ENCODE results near the gene CCNC.
A peak's percentile ranks its signal among the peaks of the same experiment; 100 is the strongest.

Gene CCNC

GRCh38 chr6:99543968-99544367 is 24.5 kb downstream of the CCNC start:
- TF ChIP-seq FOXP2 (optimal IDR thresholded peaks at IDR 0.05; ENCODE audit: borderline replicate concordance, extremely low read depth, extremely low read length, insufficient read depth) = no peak
- no peak for TF ChIP-seq POLR2AphosphoS5 (IDR thresholded peaks at IDR 0.05; ENCODE audit: low read depth, low read length)
- no peak for TF ChIP-seq TAF1 (IDR thresholded peaks at IDR 0.05; ENCODE audit: borderline replicate concordance, insufficient read depth, low read length)
- TF ChIP-seq REST (IDR thresholded peaks at IDR 0.05; ENCODE audit: insufficient read depth in 1 of 2, low read depth in 2 of 2, low read length in 2 of 2) = no peak
- TF ChIP-seq SIN3A (IDR thresholded peaks at IDR 0.05; ENCODE audit: borderline replicate concordance, insufficient read depth, low read length) = no peak

DNA sequence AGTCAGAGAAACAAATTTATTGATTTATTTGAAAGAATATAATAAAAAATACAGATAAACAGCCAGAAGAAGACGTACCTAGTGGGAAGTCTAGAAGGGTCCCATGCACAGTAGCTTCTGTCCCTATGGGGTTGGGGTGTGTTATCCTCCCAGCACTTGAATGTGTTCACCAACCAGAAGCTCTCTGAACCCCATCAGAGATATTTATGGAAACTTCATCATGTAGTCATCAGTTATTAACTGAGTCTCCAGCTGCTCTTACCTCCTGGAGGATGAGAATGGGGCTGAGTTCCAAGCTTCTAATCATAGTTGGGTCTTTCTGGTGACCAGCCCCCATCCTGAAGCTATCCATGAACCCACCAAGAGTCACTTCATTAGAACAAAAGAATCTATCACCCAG is 37.8 kb downstream of the CCNC start:
- TF ChIP-seq POLR2AphosphoS5 (IDR thresholded peaks at IDR 0.05; ENCODE audit: low read depth, low read length) (no peak), TAF1 (IDR thresholded peaks at IDR 0.05; ENCODE audit: borderline replicate concordance, insufficient read depth, low read length) (no peak), SIN3A (IDR thresholded peaks at IDR 0.05; ENCODE audit: borderline replicate concordance, insufficient read depth, low read length) (no peak)

GRCh38 chr6:99522531-99522930 is 45.9 kb downstream of the CCNC start:
- TF ChIP-seq FOXP2 (optimal IDR thresholded peaks at IDR 0.05; ENCODE audit: borderline replicate concordance, extremely low read depth, extremely low read length, insufficient read depth) = no peak
- no peak for TF ChIP-seq POLR2AphosphoS5 (IDR thresholded peaks at IDR 0.05; ENCODE audit: low read depth, low read length)
- no peak for TF ChIP-seq REST (IDR thresholded peaks at IDR 0.05; ENCODE audit: insufficient read depth in 1 of 2, low read depth in 2 of 2, low read length in 2 of 2)
- no peak for TF ChIP-seq TAF1 (IDR thresholded peaks at IDR 0.05; ENCODE audit: borderline replicate concordance, insufficient read depth, low read length)
- TF ChIP-seq SIN3A (IDR thresholded peaks at IDR 0.05; ENCODE audit: borderline replicate concordance, insufficient read depth, low read length) = no peak

DNA sequence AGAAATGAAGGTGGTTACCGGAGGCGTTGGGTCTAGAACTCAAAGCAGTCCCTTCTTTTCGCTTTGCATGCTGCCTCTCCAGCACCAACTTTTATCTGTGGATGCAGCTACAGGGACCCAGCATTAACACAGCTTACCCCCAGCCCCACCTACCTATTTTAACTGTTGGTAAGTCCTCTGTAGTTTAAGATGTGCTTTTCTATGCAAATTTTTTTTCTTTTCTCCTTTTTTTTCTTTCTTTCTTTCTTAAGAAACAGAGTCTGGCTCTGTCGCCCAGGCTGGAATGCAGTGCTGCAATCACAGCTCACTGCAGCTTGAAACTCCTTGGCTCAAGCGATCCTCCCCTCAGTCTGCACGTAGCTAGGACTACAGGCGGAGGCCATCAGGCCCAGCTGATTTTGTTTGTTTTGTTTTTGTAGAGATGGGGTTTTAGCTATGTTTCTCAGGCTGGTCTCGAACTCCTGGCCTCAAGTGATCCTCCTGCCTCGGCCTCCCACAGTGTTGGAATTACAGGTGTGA is 46.8 kb downstream of the CCNC start:
- TF ChIP-seq TAF1 (IDR thresholded peaks at IDR 0.05; ENCODE audit: borderline replicate concordance, insufficient read depth, low read length) = no peak
- no peak for TF ChIP-seq FOXP2 (optimal IDR thresholded peaks at IDR 0.05; ENCODE audit: borderline replicate concordance, extremely low read depth, extremely low read length, insufficient read depth)
- TF ChIP-seq SIN3A (IDR thresholded peaks at IDR 0.05; ENCODE audit: borderline replicate concordance, insufficient read depth, low read length) = no peak
- no peak for TF ChIP-seq POLR2AphosphoS5 (IDR thresholded peaks at IDR 0.05; ENCODE audit: low read depth, low read length)
- no peak for TF ChIP-seq REST (IDR thresholded peaks at IDR 0.05; ENCODE audit: insufficient read depth in 1 of 2, low read depth in 2 of 2, low read length in 2 of 2)

DNA sequence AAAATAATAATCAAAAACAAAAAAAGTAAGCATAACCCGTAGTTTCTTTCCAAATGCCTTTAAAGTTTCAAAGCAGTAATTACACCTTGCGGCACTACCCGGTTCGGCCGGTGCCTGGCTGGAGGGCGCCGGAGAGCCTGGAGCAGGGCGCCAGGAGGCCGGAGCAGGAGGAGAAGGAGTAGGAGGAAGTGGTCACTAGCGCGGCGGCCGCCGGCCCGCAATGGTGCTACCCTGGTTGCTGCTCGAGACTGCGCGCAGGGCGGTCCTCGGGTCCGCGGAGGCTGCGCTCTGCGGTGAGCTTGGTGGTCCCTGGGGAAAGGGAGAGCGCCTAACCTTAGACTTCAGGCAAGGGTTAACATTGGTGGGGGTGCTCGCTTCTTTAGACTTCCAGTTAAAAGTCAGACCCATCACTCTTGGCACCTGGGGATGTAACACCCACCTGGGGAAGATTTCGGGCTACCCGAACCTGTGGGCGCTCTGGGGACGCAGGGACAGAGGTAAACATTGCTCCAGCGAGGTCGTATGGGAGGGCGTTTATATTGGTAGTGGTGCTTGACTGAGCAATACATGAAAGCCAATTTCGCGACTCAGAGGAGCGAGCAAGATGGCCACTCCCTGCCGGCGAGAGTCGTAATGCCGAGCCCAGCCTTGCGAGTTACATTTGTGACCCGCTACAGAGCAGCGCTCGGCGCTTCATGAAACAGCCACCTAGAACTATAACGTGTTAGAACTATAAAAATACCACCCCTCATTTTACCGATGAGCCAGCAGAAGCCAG is 47.4 kb downstream of the CCNC start:
- peak in 1 of 2 experiments; percentile 4; a peak in 1 of 4 replicates for TF ChIP-seq REST (IDR thresholded peaks at IDR 0.05; ENCODE audit: insufficient read depth in 1 of 2, low read depth in 2 of 2, low read length in 2 of 2)
- TF ChIP-seq SIN3A (IDR thresholded peaks at IDR 0.05; ENCODE audit: borderline replicate concordance, insufficient read depth, low read length) = 0 out of 2 replicates have a peak, but pooled peaks have one; percentile 19
- peak; percentile 98 for TF ChIP-seq POLR2AphosphoS5 (IDR thresholded peaks at IDR 0.05; ENCODE audit: low read depth, low read length)
- peak; percentile 62 for TF ChIP-seq FOXP2 (optimal IDR thresholded peaks at IDR 0.05; ENCODE audit: borderline replicate concordance, extremely low read depth, extremely low read length, insufficient read depth)
- peak; percentile 43; the same call in 1 of the 2 replicates for TF ChIP-seq TAF1 (IDR thresholded peaks at IDR 0.05; ENCODE audit: borderline replicate concordance, insufficient read depth, low read length)
